ENCODE measurements around the gene MT1B.

MT1B gene

GRCh38 chr16:56667581-56668571 is 16.2 kb downstream of the MT1B start, which contains the start of gene MT1G:
TSS of gene MT1G (minus strand) at chr16:56668065. CDS start at chr16:56667993, 72 bp downstream.
- Histone ChIP-seq H3K4me3 (ENCODE audit: low read depth, low read length, poor library complexity, severe bottlenecking) (no peak within 1 kb of the TSS), H3F3A (ENCODE audit: insufficient read depth, low read length) (no peaks in the 10 kb centered on the region), H4K20me1 (ENCODE audit: insufficient read depth, low read length) (no peaks in the 10 kb centered on the region), H3K36me3 (ENCODE audit: insufficient read depth, low read length) (no peaks in the 10 kb centered on the region), H3K4me2 (ENCODE audit: low read length) (no peak within 1 kb of the TSS), H3K9ac (ENCODE audit: low read length) (no peak within 1 kb of the TSS), H2AFZ (ENCODE audit: low read length) (no peak within 1 kb of the TSS), H3K4me1 (ENCODE audit: insufficient read depth, low read length, severe bottlenecking) (no peaks in the 10 kb centered on the region), H3K27ac (ENCODE audit: low read depth, low read length, poor library complexity, severe bottlenecking) (no peak within 1 kb of the TSS), H3K9me3 (ENCODE audit: low read length) (no peaks in the 10 kb centered on the region), H3K27me3 (ENCODE audit: insufficient read depth, low read length) (peaks cover 6% of the 10 kb centered on the region; the same call in 1 of the 2 replicates), H3K9me2 (ENCODE audit: low read depth, low read length) (no peaks in the 10 kb centered on the region), H3K79me2 (ENCODE audit: insufficient read depth, low read length) (no peaks in the 10 kb centered on the region)
- TF ChIP-seq, protein P1, sequence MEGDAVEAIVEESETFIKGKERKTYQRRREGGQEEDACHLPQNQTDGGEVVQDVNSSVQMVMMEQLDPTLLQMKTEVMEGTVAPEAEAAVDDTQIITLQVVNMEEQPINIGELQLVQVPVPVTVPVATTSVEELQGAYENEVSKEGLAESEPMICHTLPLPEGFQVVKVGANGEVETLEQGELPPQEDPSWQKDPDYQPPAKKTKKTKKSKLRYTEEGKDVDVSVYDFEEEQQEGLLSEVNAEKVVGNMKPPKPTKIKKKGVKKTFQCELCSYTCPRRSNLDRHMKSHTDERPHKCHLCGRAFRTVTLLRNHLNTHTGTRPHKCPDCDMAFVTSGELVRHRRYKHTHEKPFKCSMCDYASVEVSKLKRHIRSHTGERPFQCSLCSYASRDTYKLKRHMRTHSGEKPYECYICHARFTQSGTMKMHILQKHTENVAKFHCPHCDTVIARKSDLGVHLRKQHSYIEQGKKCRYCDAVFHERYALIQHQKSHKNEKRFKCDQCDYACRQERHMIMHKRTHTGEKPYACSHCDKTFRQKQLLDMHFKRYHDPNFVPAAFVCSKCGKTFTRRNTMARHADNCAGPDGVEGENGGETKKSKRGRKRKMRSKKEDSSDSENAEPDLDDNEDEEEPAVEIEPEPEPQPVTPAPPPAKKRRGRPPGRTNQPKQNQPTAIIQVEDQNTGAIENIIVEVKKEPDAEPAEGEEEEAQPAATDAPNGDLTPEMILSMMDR (IDR thresholded peaks at IDR 0.05; ENCODE audit: low read length), result no peak
- no peak for TF ChIP-seq EZH2 (IDR thresholded peaks at IDR 0.05; ENCODE audit: borderline replicate concordance, low read length)

- Histone ChIP-seq H3K36me3 (ENCODE audit: insufficient read depth, low read length) (no peaks in the 10 kb centered on the region), H3K27ac (ENCODE audit: low read depth, low read length, poor library complexity, severe bottlenecking) (no peak within 1 kb of the TSS), H3K4me3 (ENCODE audit: low read depth, low read length, poor library complexity, severe bottlenecking) (no peak within 1 kb of the TSS), H2AFZ (ENCODE audit: low read length) (no peak within 1 kb of the TSS), H3K4me1 (ENCODE audit: insufficient read depth, low read length, severe bottlenecking) (no peaks in the 10 kb centered on the region), H3K9me2 (ENCODE audit: low read depth, low read length) (no peaks in the 10 kb centered on the region), H3K9me3 (ENCODE audit: low read length) (no peaks in the 10 kb centered on the region), H3K4me2 (ENCODE audit: low read length) (no peak within 1 kb of the TSS), H3K79me2 (ENCODE audit: insufficient read depth, low read length) (no peaks in the 10 kb centered on the region), H3F3A (ENCODE audit: insufficient read depth, low read length) (no peaks in the 10 kb centered on the region), H4K20me1 (ENCODE audit: insufficient read depth, low read length) (no peaks in the 10 kb centered on the region), H3K27me3 (ENCODE audit: insufficient read depth, low read length) (peaks cover 6% of the 10 kb centered on the region; the same call in 1 of the 2 replicates), H3K9ac (ENCODE audit: low read length) (no peak within 1 kb of the TSS)
- TF ChIP-seq EZH2 (IDR thresholded peaks at IDR 0.05; ENCODE audit: borderline replicate concordance, low read length), result no peak
- TF ChIP-seq, protein P1 (IDR thresholded peaks at IDR 0.05; ENCODE audit: low read length), result no peak
Observed at GRCh38 chr16:56669005-56669839, 17.5 kb downstream of the MT1B start, which contains the start of gene MT1H. TSS of gene MT1H (plus strand) at chr16:56669814. CDS start at chr16:56669885, 71 bp downstream.

- H3K79me2 ChIP-seq (ENCODE audit: insufficient read depth, low read length), result no peaks in the 10 kb centered on the region
- H3K27me3 ChIP-seq (ENCODE audit: insufficient read depth, low read length), result no peaks in the 10 kb centered on the region; the same call in 1 of the 2 replicates
- TF ChIP-seq, protein P1 (IDR thresholded peaks at IDR 0.05; ENCODE audit: low read length), result no peak
- no peak for TF ChIP-seq EZH2 (IDR thresholded peaks at IDR 0.05; ENCODE audit: borderline replicate concordance, low read length)
- H3K27ac ChIP-seq (ENCODE audit: low read depth, low read length, poor library complexity, severe bottlenecking), result no peak overlapping the region
- H4K20me1 ChIP-seq (ENCODE audit: insufficient read depth, low read length), result no peaks in the 10 kb centered on the region
- H3K9ac ChIP-seq (ENCODE audit: low read length), result no peak overlapping the region
- H3K4me1 ChIP-seq (ENCODE audit: insufficient read depth, low read length, severe bottlenecking), result no peaks in the 10 kb centered on the region
- no peaks in the 10 kb centered on the region for H3K9me2 ChIP-seq (ENCODE audit: low read depth, low read length)
- H3K4me2 ChIP-seq (ENCODE audit: low read length), result no peak overlapping the region
- H3K36me3 ChIP-seq (ENCODE audit: insufficient read depth, low read length), result no peaks in the 10 kb centered on the region
- H3F3A ChIP-seq (ENCODE audit: insufficient read depth, low read length), result no peaks in the 10 kb centered on the region
- no peaks in the 10 kb centered on the region for H3K9me3 ChIP-seq (ENCODE audit: low read length)
- no peak overlapping the region for H3K4me3 ChIP-seq (ENCODE audit: low read depth, low read length, poor library complexity, severe bottlenecking)
- no peak overlapping the region for H2AFZ ChIP-seq (ENCODE audit: low read length)
Observed at GRCh38 chr16:56669840-56670619, 18.3 kb downstream of the MT1B start.
